ENCODE measurements around the gene CISTR. TPM values are rescaled to one million over a fixed set of nuclear protein-coding genes. Genes with fewer than 3 reads are reported as not detected.

Gene CISTR
- total RNA-seq, 1 experiment from 2014 or later: not detected

GRCh38 chr12:53777936-53778644 is 26.3 kb upstream of the CISTR start:
- no peak for TF ChIP-seq CTCF (conservative IDR thresholded peaks at IDR 0.05)
- H3K27ac ChIP-seq (ENCODE audit: insufficient read length, low read depth, low read length): no peak overlapping the region
- Mint-ChIP-seq H3K27me3 (ENCODE audit: low read depth) (peaks cover 65% of the 10 kb centered on the region), H3K4me3 (no peak overlapping the region), H3K9me3 (no peaks in the 10 kb centered on the region), H3K36me3 (ENCODE audit: insufficient read depth in 1 of 3, low read depth in 3 of 3) (no peaks in the 10 kb centered on the region), H3K27ac (no peak overlapping the region), H3K4me1 (peaks cover 4 to 10% of the 10 kb centered on the region in 2 experiments)
- no peak overlapping the region for H4K8ac ChIP-seq (replicated peaks; ENCODE audit: insufficient read length, low read depth, low read length)
- H3K4ac ChIP-seq (ENCODE audit: low read depth, low read length): no peak overlapping the region
- H2BK5ac ChIP-seq (ENCODE audit: insufficient read length, low read length): no peak overlapping the region
- H3K56ac ChIP-seq (ENCODE audit: insufficient read length, low read depth, low read length): no peak overlapping the region
- no peaks in the 10 kb centered on the region for H3K79me1 ChIP-seq (ENCODE audit: insufficient read depth, low read depth, low read length, poor library complexity, severe bottlenecking)
- no peaks in the 10 kb centered on the region for H3K23me2 ChIP-seq (ENCODE audit: insufficient read length, low read depth, low read length, poor library complexity, severe bottlenecking)
- H2BK120ac ChIP-seq (ENCODE audit: low read depth, low read length, poor library complexity, severe bottlenecking): no peak overlapping the region
- no peaks in the 10 kb centered on the region for H3K27me3 ChIP-seq (ENCODE audit: insufficient read depth, low read length)
- DNase-seq: no peak
- H4K91ac ChIP-seq (ENCODE audit: insufficient read length, low read depth, low read length): no peak overlapping the region
- H2AFZ ChIP-seq (ENCODE audit: low read length): no peak overlapping the region
- H3K18ac ChIP-seq (ENCODE audit: insufficient read length, low read depth, low read length): no peak overlapping the region
- H3K9ac ChIP-seq (ENCODE audit: extremely low read depth, insufficient read length, low read length): no peak overlapping the region
- H3K23ac ChIP-seq (ENCODE audit: insufficient read length, low read depth, low read length): no peak overlapping the region
- H3K4me1 ChIP-seq (ENCODE audit: insufficient read depth, low read length): no peaks in the 10 kb centered on the region
- no peak overlapping the region for H3K4me2 ChIP-seq (ENCODE audit: insufficient read depth, insufficient read length, low read length)
- no peak overlapping the region for H2AK5ac ChIP-seq (ENCODE audit: insufficient read length, low read length)
- no peak overlapping the region for H3T11ph ChIP-seq (ENCODE audit: low read length)
- no peaks in the 10 kb centered on the region for H3K79me2 ChIP-seq (ENCODE audit: insufficient read depth, low read length)
- no peak overlapping the region for H2BK15ac ChIP-seq (ENCODE audit: low read depth, low read length)
- H3K9me3 ChIP-seq (ENCODE audit: control insufficient read depth, low read depth, low read length): no peaks in the 10 kb centered on the region
- H2BK12ac ChIP-seq (ENCODE audit: insufficient read length, low read depth, low read length): no peak overlapping the region
- no peak overlapping the region for H4K5ac ChIP-seq (ENCODE audit: insufficient read length, low read depth, low read length)
- H4K20me1 ChIP-seq (ENCODE audit: control insufficient read depth, insufficient read depth, insufficient read length): no peaks in the 10 kb centered on the region
- H3K14ac ChIP-seq (ENCODE audit: insufficient read depth, low read length): no peak overlapping the region
- WGBS (ENCODE audit: extremely low coverage, insufficient read length, low lambda C conversion rate): no CpG with 5 or more reads among the region's 4 CpGs
- no peak overlapping the region for H2BK20ac ChIP-seq (ENCODE audit: low read depth, low read length, poor library complexity, severe bottlenecking)
